Epithelial cell of esophagus (primary cell): ENCODE results near the gene TANGO2.
"Not testable (repeated sequence)": the region's sequence is repeated elsewhere in the genome, so short reads cannot be mapped to it uniquely, and the experiment has no call there.

Source experiments
- DNase-seq: peaks from one replicate; pipeline ENCODE4 v3.0.0; 2010; ENCODE audit warnings: low read depth
- H3K4me3 ChIP-seq: 2 replicates; pipeline ENCODE4 v1.5.1; 2011; ENCODE audit warnings: mild to moderate bottlenecking, low read length, control low read depth
- TF ChIP-seq, protein P1 (sequence below): IDR thresholded peaks from 2 replicates; pipeline ENCODE4 v1.5.1; 2011; ENCODE audit warnings: low read depth, mild to moderate bottlenecking, low read length, control low read depth, inconsistent platforms; ENCODE audit not compliant: insufficient read depth; ENCODE audit errors: missing control alignments

Gene TANGO2

DNA sequence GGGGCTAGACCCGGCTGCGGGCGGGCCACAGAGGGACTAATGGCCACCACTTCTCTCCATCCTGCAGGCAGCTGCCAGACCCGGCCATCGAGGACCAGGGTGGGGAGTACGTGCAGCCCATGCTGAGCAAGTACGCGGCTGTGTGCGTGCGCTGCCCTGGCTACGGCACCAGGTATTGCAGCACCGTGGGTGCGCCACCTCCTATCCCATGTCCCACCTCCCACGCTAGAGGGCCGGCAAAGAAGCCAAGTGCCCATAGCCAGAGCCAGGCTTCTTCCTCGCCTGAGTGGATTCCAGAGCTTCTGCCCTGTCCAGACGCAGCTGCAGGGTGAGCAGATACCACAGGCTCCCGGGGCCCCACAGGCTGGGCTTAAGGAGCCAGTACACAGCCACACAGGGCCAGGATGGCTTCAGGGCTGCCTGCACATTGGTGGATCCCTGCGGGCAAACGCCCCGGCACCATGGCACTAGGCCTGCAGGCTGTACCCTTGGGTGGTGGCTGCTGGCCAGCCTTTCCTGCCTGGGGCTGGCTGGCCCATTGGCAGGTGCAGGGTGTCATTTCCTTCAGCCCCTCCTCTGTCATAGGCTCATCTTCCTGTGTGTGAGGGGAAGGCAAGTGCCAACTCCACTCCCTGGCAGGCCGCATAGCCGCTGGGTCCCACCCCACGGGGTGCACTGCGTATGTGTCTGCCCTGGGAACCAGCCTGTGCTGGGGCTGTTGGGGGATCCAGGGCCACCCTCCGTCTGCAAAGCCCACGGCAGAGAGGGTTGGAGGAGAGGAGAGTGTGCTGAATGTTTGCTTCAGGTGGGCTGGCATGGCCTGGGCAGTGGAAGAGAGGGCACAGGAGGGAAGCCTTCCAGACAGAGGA is 42.6 kb downstream of the TANGO2 start:
- H3K4me3 ChIP-seq, result no peak overlapping the region

DNA sequence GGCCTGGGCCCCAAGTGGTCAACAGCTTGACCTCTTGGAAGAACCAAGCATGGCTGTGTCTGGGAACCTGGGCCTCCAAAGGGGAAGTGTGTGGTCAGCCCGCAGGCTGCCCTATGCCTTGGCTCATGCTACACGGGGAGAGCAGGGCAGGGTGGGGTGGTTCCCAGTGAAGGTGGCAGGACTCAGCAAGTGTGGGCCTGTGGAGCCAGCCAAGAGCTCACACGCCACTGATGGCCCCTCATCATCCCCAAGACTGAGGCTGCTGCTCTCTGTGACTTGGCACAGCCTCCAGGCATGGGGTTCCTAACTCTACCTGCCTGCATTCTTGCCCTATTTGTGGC is 43.2 kb downstream of the TANGO2 start:
- TF ChIP-seq, protein P1, sequence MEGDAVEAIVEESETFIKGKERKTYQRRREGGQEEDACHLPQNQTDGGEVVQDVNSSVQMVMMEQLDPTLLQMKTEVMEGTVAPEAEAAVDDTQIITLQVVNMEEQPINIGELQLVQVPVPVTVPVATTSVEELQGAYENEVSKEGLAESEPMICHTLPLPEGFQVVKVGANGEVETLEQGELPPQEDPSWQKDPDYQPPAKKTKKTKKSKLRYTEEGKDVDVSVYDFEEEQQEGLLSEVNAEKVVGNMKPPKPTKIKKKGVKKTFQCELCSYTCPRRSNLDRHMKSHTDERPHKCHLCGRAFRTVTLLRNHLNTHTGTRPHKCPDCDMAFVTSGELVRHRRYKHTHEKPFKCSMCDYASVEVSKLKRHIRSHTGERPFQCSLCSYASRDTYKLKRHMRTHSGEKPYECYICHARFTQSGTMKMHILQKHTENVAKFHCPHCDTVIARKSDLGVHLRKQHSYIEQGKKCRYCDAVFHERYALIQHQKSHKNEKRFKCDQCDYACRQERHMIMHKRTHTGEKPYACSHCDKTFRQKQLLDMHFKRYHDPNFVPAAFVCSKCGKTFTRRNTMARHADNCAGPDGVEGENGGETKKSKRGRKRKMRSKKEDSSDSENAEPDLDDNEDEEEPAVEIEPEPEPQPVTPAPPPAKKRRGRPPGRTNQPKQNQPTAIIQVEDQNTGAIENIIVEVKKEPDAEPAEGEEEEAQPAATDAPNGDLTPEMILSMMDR, result no peak
- DNase-seq, result no peak
- no peak overlapping the region for H3K4me3 ChIP-seq

More for the DNA sequence above, 42.6 kb downstream of the TANGO2 start:
- TF ChIP-seq, protein P1, result no peak
- no peak for DNase-seq

DNA sequence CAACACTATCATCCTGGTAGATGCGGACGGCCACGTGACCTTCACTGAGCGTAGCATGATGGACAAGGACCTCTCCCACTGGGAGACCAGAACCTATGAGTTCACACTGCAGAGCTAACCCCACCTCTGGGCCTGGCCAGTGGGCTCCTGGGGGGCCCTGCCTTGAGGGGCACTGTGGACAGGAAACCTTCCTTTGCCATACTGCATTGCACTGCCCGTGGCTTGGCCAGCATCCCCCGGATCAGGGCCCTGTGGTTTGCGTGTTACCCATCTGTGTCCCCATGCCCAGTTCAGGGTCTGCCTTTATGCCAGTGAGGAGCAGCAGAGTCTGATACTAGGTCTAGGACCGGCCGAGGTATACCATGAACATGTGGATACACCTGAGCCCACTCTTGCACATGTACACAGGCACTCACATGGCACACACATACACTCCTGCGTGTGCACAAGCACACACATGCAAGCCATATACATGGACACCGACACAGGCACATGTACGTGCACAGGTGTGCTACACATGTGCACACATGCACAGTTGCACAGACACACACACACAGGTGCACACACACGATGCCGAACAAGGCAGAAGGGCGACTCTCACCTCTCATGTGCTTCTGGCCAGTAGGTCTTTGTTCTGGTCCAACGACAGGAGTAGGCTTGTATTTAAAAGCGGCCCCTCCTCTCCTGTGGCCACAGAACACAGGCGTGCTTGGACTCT is 43.8 kb downstream of the TANGO2 start:
- H3K4me3 ChIP-seq, result no peak overlapping the region
- no peak for DNase-seq
- TF ChIP-seq, protein P1, result no peak

DNA sequence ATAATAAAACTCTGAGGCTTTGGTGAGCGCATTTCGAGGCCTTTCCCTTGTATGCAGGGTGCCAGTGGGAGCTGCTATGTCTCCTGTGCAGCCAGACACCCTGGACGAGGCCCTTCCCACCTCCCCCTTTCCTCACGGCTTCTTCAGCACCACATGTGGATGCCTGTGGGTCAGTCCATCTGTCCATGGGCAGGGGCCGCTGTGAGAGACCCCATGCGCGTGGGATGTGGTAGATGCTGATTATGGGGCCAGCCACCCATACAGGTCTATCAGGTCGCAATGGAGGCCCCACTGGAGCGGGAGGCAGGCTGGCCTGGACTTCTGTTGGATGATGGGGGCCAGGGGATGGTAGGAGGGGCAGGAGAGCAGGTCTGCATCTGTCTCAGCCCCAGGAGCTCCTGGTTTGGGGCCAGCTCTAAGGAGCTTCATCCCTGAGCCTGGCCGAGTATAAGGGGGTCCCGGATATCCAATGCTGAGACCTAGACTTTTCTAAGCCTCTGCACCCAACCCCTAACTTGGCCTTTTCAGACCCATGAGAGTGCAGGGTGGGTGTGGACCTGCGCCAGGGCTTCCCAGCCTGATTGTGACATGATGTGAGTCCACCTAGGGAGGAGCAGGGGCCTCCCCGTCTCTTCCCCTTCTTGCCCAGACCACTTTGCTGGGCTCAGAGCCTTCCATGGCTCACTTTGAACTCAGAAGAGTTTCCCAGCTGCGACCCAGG is 45.1 kb downstream of the TANGO2 start:
- DNase-seq, result no peak
- no peak overlapping the region for H3K4me3 ChIP-seq
- TF ChIP-seq, protein P1, result no peak

DNA sequence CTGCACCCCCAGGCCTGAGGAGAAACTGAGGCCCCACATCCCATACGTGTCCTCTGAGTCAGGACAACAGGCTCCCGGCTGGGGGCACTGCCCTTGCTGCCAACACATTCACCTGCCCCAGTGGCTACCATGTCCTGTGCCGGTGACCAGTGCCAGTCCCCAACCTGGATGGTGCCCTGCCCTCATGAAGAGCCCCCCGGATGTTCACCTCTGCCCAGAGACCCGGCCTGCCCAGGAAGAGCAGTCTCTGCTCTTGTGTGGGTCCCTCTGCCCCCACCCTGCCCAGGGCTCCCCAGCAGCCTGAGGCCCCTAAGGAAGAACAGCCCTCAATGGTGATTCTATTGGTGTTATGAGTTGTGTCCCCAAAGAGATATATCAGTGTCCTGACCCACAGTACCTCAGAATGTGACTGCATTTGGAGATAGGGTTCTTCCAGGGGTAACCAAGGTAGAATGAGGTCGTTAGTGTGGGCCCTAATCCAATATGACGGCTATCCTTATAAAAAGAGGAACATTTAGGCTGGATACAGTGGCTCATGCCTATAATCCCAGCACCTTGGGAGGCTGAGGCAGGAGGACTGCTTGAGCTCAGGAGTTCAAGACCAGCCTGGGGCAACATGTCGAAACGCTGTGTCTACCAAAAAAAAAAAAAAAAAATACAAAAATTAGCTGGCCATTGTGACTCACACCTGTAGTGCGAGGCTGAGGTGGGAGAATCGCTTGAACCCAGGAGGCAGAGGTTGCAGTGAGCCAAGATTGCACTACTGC is 45.9 kb downstream of the TANGO2 start:
- H3K4me3 ChIP-seq, result no peak overlapping the region
- no peak for DNase-seq
- TF ChIP-seq, protein P1, result no peak

DNA sequence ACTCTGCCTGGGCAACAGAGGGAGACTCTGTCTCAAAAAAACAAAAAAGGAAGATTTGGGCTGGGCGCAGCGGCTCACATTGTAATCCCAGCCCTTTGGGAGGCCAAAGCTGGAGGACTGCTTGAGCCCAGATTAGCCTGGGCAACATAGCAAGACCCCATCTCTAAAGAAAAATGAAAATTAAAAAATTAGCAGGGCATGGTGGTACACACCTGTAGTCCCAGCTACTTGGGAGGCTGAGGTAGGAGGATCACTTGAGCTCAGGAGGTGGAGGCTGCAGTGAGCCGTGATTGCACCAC is 46.4 kb downstream of the TANGO2 start:
- not testable (repeated sequence) for H3K4me3 ChIP-seq

DNA sequence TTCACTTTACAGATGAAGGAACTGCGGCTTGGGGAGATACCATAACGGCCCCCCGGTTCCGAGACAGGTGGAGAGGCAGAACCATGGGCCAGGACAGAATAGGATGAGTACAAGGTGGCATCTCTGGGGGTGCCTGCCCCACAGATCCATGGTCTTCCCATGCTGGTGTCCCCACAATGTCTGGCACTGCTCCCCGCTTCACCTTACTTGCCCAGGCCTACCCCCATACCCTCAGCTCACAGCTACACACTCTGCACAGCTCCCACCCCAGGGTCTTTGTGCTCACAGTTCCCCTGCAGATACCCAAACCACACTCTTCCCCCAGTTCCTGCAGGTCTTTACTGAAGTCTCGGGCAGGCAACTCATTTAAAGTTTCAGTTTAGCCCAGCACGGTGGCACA is 47.7 kb downstream of the TANGO2 start:
- no peak overlapping the region for H3K4me3 ChIP-seq
- DNase-seq, result no peak
- TF ChIP-seq, protein P1, result no peak

More for the DNA sequence above, 46.4 kb downstream of the TANGO2 start:
- DNase-seq, result not testable (repeated sequence)
